Prostate gland (tissue), 2 donors: Measurements from ENCODE around the gene AMIGO2. TPM values are rescaled to one million over a fixed set of nuclear protein-coding genes. Genes with fewer than 3 reads are reported as not detected.

Source experiments
- DNase-seq: peaks from one replicate; pipeline ENCODE4 v3.0.0-alpha.2; 2019; ENCODE audit warnings: low spot score
- H3K27ac ChIP-seq, 2 donors: fragments of 200-600 bp; sonication (generic); 2 replicates each; pipeline ENCODE4 v1.5.1; 2017 to 2019
- H3K27me3 ChIP-seq: fragments of 200-600 bp; sonication (generic); replicated peaks from 2 replicates; pipeline ENCODE4 v1.5.1; 2019; ENCODE audit not compliant: insufficient read depth
- H3K36me3 ChIP-seq, 2 donors: fragments of 200-600 bp; sonication (generic); 1 replicate in 1 of 2; 2 replicates in 1 of 2; pipeline versions ENCODE4 v1.5.1 to v1.8.1; 2017 to 2019
- H3K4me1 ChIP-seq: fragments of 200-600 bp; sonication (generic); replicated peaks from 2 replicates; pipeline ENCODE4 v1.5.1; 2019
- H3K4me3 ChIP-seq, 2 donors: fragments of 200-600 bp; sonication (generic); 2 replicates each; pipeline ENCODE4 v1.5.1; 2017 to 2019
- H3K9me3 ChIP-seq: fragments of 200-600 bp; sonication (generic); 2 replicates; pipeline ENCODE4 v1.5.1; 2017
- CTCF ChIP-seq, 4 experiments: fragments of 200-600 bp in 2 of 4; fragments of 450-650 bp in 2 of 4; sonication (generic) in 2 of 4; IDR thresholded peaks; 1 replicate in 3 of 4; 2 replicates in 1 of 4; pipeline ENCODE4 v1.5.1; 2016 to 2019; ENCODE audit warnings: antibody characterized with exemption in 4 of 4, mild to moderate bottlenecking in 2 of 4, moderate library complexity in 2 of 4
- POLR2A ChIP-seq: fragments of 450-650 bp; IDR thresholded peaks from one replicate; pipeline ENCODE4 v1.6.1; 2016; ENCODE audit warnings: antibody characterized with exemption, mild to moderate bottlenecking
- POLR2AphosphoS5 ChIP-seq: sonication (generic); formaldehyde crosslinking; IDR thresholded peaks from one replicate; pipeline ENCODE4 v1.6.1; 2017; ENCODE audit warnings: antibody characterized with exemption
- WGBS: methylation state at CpG from one replicate; pipeline ENCODE4 v1.1.5; 2018; 5-methylcytosine and 5-hydroxymethylcytosine counted together
- intact Hi-C: fragments of 100-400 bp; cut with DNase I; formaldehyde crosslinking; loops from one replicate; pipeline ENCODE4 v1.14.2; 2022
- total RNA-seq, 2 donors: library from RNA; depleted of rRNA; stranded (reverse); fragments of >200 nt; gene quantifications; one replicate each; pipeline ENCODE4 v1.1.0, GENCODE V29; 2016

The AMIGO2 gene
- total RNA-seq, 2 donors from 2014 or later = 6.3 to 44.9 TPM

- Histone ChIP-seq H3K27ac (no peak overlapping the region), H3K27me3 (no peaks in the 10 kb centered on the region), H3K9me3 (no peaks in the 10 kb centered on the region), H3K36me3 (no peaks in the 10 kb centered on the region), H3K4me3 (no peak overlapping the region), H3K4me1 (no peaks in the 10 kb centered on the region)
- no peak for DNase-seq
- 65% methylated on average over 6 of the region's 6 CpGs for WGBS
- TF ChIP-seq POLR2AphosphoS5 = no peak
- intact Hi-C loops = no loop called here
Measured at GRCh38 chr12:47085815-47086252, 6.1 kb upstream of the AMIGO2 start.

- H3K9me3 ChIP-seq = no peaks in the 10 kb centered on the region
- H3K4me3 ChIP-seq = no peak overlapping the region
- no peaks in the 10 kb centered on the region for H3K36me3 ChIP-seq
- TF ChIP-seq POLR2AphosphoS5 (no peak), CTCF (IDR thresholded peaks at IDR 0.05) (no peak), POLR2A (no peak)
- no peak overlapping the region for H3K27ac ChIP-seq
- no peak for DNase-seq
- intact Hi-C loops = no loop called here
- WGBS = 85% methylated on average over 1 of the region's 1 CpG
- no peaks in the 10 kb centered on the region for H3K4me1 ChIP-seq
- H3K27me3 ChIP-seq = no peaks in the 10 kb centered on the region
Measured at GRCh38 chr12:47084172-47084571, 4.4 kb upstream of the AMIGO2 start.

- Histone ChIP-seq H3K4me3 (no peak overlapping the region), H3K27ac (no peak overlapping the region), H3K9me3 (no peaks in the 10 kb centered on the region), H3K27me3 (no peaks in the 10 kb centered on the region), H3K4me1 (no peaks in the 10 kb centered on the region), H3K36me3 (no peaks in the 10 kb centered on the region)
- no peak for DNase-seq
- 77% methylated on average over 7 of the region's 7 CpGs for WGBS
- TF ChIP-seq POLR2A = no peak
- TF ChIP-seq POLR2AphosphoS5 = no peak
- TF ChIP-seq CTCF (IDR thresholded peaks at IDR 0.05) = no peak
- intact Hi-C loops = no loop called here
Measured at GRCh38 chr12:47082796-47083621, 3.2 kb upstream of the AMIGO2 start.

GRCh38 chr12:47082283-47082682, 2.5 kb upstream of the AMIGO2 start:
- H3K27ac ChIP-seq = no peak overlapping the region
- TF ChIP-seq CTCF (IDR thresholded peaks at IDR 0.05) = no peak
- H3K27me3 ChIP-seq = no peaks in the 10 kb centered on the region
- intact Hi-C loops = no loop called here
- DNase-seq = no peak
- H3K4me1 ChIP-seq = no peaks in the 10 kb centered on the region
- no peak overlapping the region for H3K4me3 ChIP-seq
- no peaks in the 10 kb centered on the region for H3K9me3 ChIP-seq
- WGBS = 72% methylated on average over 3 of the region's 3 CpGs
- no peaks in the 10 kb centered on the region for H3K36me3 ChIP-seq

GRCh38 chr12:47080725-47081502, 1.2 kb upstream of the AMIGO2 start:
- peak overlapping the region; percentile 57 to 61 for H3K4me3 ChIP-seq
- TF ChIP-seq POLR2AphosphoS5 = no peak
- TF ChIP-seq CTCF (IDR thresholded peaks at IDR 0.05) = no peak
- TF ChIP-seq POLR2A = no peak
- WGBS = 16% methylated on average over 26 of the region's 26 CpGs
- no peaks in the 10 kb centered on the region for H3K36me3 ChIP-seq
- peak; percentile 41 for DNase-seq
- H3K9me3 ChIP-seq = no peaks in the 10 kb centered on the region
- H3K27me3 ChIP-seq = no peaks in the 10 kb centered on the region
- H3K27ac ChIP-seq = peak overlapping the region; percentile 77 to 80
- no peaks in the 10 kb centered on the region for H3K4me1 ChIP-seq
- intact Hi-C loops = no loop called here
